Stimulated activated CD4-positive, alpha-beta T cell treated with anti-CD3 and anti-CD28 coated beads, Interleukin-12 subunit alpha, Interleukin-12 subunit beta, amount 100 ng/mL, for 4 hours (primary cell): ENCODE results near the gene PAXX.
"Not testable (repeated sequence)": the region's sequence is repeated elsewhere in the genome, so short reads cannot be mapped to it uniquely, and the experiment has no call there.

Experiments used
- DNase-seq: peaks from one replicate; pipeline ENCODE4 v3.0.0-alpha.2; 2020

PAXX gene

GRCh38 chr9:137020771-137021567 lies 28.7 kb downstream of the PAXX start:
- DNase-seq, result no peak

GRCh38 chr9:137021568-137021978 lies 29.4 kb downstream of the PAXX start:
- DNase-seq, result no peak

GRCh38 chr9:137021979-137022661 lies 29.9 kb downstream of the PAXX start:
- peak; percentile 68 for DNase-seq

- DNase-seq, result no peak
Observed at GRCh38 chr9:137022662-137023008, 30.4 kb downstream of the PAXX start.

GRCh38 chr9:137023157-137023556 lies 30.9 kb downstream of the PAXX start:
- DNase-seq, result no peak

GRCh38 chr9:137023583-137023991 lies 31.4 kb downstream of the PAXX start:
- no peak for DNase-seq

- DNase-seq, result no peak
Observed at GRCh38 chr9:137025517-137025966, 33.3 kb downstream of the PAXX start.

- no peak for DNase-seq
Observed at GRCh38 chr9:137026384-137026783, 34.2 kb downstream of the PAXX start.

GRCh38 chr9:137026828-137027227 lies 34.6 kb downstream of the PAXX start:
- no peak for DNase-seq

GRCh38 chr9:137027369-137028262 lies 35.4 kb downstream of the PAXX start, which contains the start of gene ABCA2:
Gene ABCA2, minus strand, starts transcription at chr9:137028237. Its CDS starts 97 bp downstream, at chr9:137028140.
- DNase-seq, result no peak

- peak; percentile 68 for DNase-seq
Observed at GRCh38 chr9:137028263-137029057, 36.2 kb downstream of the PAXX start.

GRCh38 chr9:137029058-137029936 lies 37.1 kb downstream of the PAXX start:
- peak; percentile 77 for DNase-seq

GRCh38 chr9:137030006-137030405 lies 37.8 kb downstream of the PAXX start:
- no peak for DNase-seq

- DNase-seq, result no peak
Observed at GRCh38 chr9:137030538-137031527, 38.6 kb downstream of the PAXX start.

GRCh38 chr9:137031904-137032640 lies 39.9 kb downstream of the PAXX start, which contains the start of gene FUT7:
Gene FUT7, minus strand, starts transcription at chr9:137032088. Its CDS starts 97 bp downstream, at chr9:137031991.
- no peak for DNase-seq

- DNase-seq, result no peak
Observed at GRCh38 chr9:137032858-137033257, 40.6 kb downstream of the PAXX start.

- not testable (repeated sequence) for DNase-seq
Observed at GRCh38 chr9:137033481-137033880, 41.3 kb downstream of the PAXX start.

- DNase-seq, result no peak
Observed at GRCh38 chr9:137034039-137034708, 42.0 kb downstream of the PAXX start.
